GM12878 (cell line): ENCODE results near the gene NOM1. TPM values are rescaled to one million over a fixed set of nuclear protein-coding genes. Genes with fewer than 3 reads are reported as not detected.

ENCODE experiments used
- ATAC-seq: fragments of 200-7000 bp; cut with Tn5 transposase; 3 replicates; pipeline ENCODE4 v1.9.1; 2020; ENCODE audit warnings: mild to moderate bottlenecking, moderate library complexity
- BruUV-seq: library from RNA; stranded (reverse); fragments of 400-500 nt; replicated peaks from 2 replicates; lab custom pipeline; 2021; lab: Mats Ljungman, UMichigan
- CTCF ChIA-PET: fragments of 300-600 bp; sonication (Branson Sonifier 250); formaldehyde crosslinking; extraction: SDS; loops from one replicate; lab custom pipeline; 2021; ENCODE audit warnings: inconsistent platforms; lab: Yijun Ruan, JAX
- POLR2A ChIA-PET: fragments of 350-600 bp; formaldehyde crosslinking; extraction: SDS; loops from one replicate; lab custom pipeline; 2021; ENCODE audit warnings: inconsistent platforms; lab: Charles Lee
- RAD21 ChIA-PET: fragments of 300-600 bp; sonication (Branson Sonifier 250); formaldehyde crosslinking; loops from one replicate; lab custom pipeline; 2023; ENCODE audit warnings: antibody characterized with exemption; ENCODE audit not compliant: unreplicated experiment; lab: Charles Lee
- SMC1A ChIA-PET: fragments of 300-600 bp; sonication (Branson Sonifier 250); formaldehyde crosslinking; loops from one replicate; lab custom pipeline; 2023; ENCODE audit not compliant: unreplicated experiment, uncharacterized antibody; lab: Charles Lee
- DNase-seq: peaks from one replicate; pipeline ENCODE4 v3.0.0-alpha.2; 2011; ENCODE audit warnings: low read depth, low spot score
- FAIRE-seq: peaks from 3 replicates; lab custom pipeline; 2011; peaks lifted over from hg19 to GRCh38; lab: Jason Lieb, UNC
- H2AFZ ChIP-seq: 2 replicates; pipeline ENCODE4 v1.6.0; 2011; ENCODE audit warnings: low read depth, low read length, control low read depth; ENCODE audit not compliant: control insufficient read depth
- H3K27ac ChIP-seq: 2 replicates; pipeline ENCODE4 v1.5.1; 2011; ENCODE audit warnings: control low read depth; ENCODE audit not compliant: control insufficient read depth, insufficient read depth
- H3K27me3 ChIP-seq, 2 experiments: replicated peaks in 1 of 2; 2 replicates each; pipeline versions ENCODE4 v1.6.0 to v1.6.1; 2011; ENCODE audit warnings: low read length in 1 of 2; ENCODE audit not compliant: control insufficient read depth in 2 of 2, insufficient read depth in 2 of 2
- H3K36me3 ChIP-seq, 2 experiments: 2 replicates each; pipeline ENCODE4 v1.5.1; 2011; ENCODE audit warnings: low read length in 1 of 2; ENCODE audit not compliant: control insufficient read depth in 2 of 2, insufficient read depth in 2 of 2
- H3K4me1 ChIP-seq: 2 replicates; pipeline ENCODE4 v1.6.1; 2011; ENCODE audit warnings: mild to moderate bottlenecking, low read length, moderate library complexity, mixed read lengths; ENCODE audit not compliant: control insufficient read depth, insufficient read depth
- H3K4me2 ChIP-seq: 2 replicates; pipeline ENCODE4 v1.6.0; 2011; ENCODE audit warnings: control low read depth; ENCODE audit not compliant: control insufficient read depth, insufficient read depth
- H3K4me3 ChIP-seq: fragments of 200-600 bp; sonication (generic); 2 replicates; pipeline ENCODE4 v1.5.1; 2016
- H3K79me2 ChIP-seq: 2 replicates; pipeline ENCODE4 v1.6.0; 2011; ENCODE audit warnings: low read length; ENCODE audit not compliant: control insufficient read depth, insufficient read depth
- H3K9ac ChIP-seq: 2 replicates; pipeline ENCODE4 v1.8.0; 2011; ENCODE audit warnings: low read length, control low read depth, mixed read lengths; ENCODE audit not compliant: control insufficient read depth, insufficient read depth
- H3K9me3 ChIP-seq: replicated peaks from 3 replicates; pipeline ENCODE4 v1.5.1; 2011; ENCODE audit warnings: mild to moderate bottlenecking, low read length; ENCODE audit not compliant: control insufficient read depth, insufficient read depth
- H4K20me1 ChIP-seq: 2 replicates; pipeline ENCODE4 v1.6.0; 2011; ENCODE audit not compliant: control insufficient read depth, insufficient read depth
- CHD4 ChIP-seq: fragments of 200-600 bp; sonication (generic); IDR thresholded peaks from 2 replicates; pipeline ENCODE4 v1.6.1; 2016; ENCODE audit warnings: mild to moderate bottlenecking
- ETV6 ChIP-seq, 2 experiments: fragments of 450-650 bp in 1 of 2; IDR thresholded peaks in 1 of 2; conservative IDR thresholded peaks in 1 of 2; 2 replicates each; pipeline ENCODE4 v1.6.1; 2014; ENCODE audit warnings: antibody characterized with exemption in 1 of 2, borderline replicate concordance in 1 of 2, low read depth in 1 of 2, mild to moderate bottlenecking in 1 of 2, moderate library complexity in 1 of 2
- EZH2 ChIP-seq: IDR thresholded peaks from 2 replicates; pipeline ENCODE4 v1.6.1; 2012; ENCODE audit warnings: low read depth, mild to moderate bottlenecking, control low read depth, inconsistent platforms, low read length, borderline replicate concordance; ENCODE audit not compliant: control insufficient read depth
- GATAD2B ChIP-seq: fragments of 450-650 bp; conservative IDR thresholded peaks from 2 replicates; pipeline ENCODE4 v1.6.1; 2017; ENCODE audit warnings: low read depth, mild to moderate bottlenecking, moderate library complexity
- MAX ChIP-seq: IDR thresholded peaks from 2 replicates; pipeline ENCODE4 v1.6.1; 2012; ENCODE audit warnings: low read depth, low read length, improper control_type of control experiment
- MTA3 ChIP-seq: IDR thresholded peaks from 2 replicates; pipeline ENCODE4 v1.6.1; 2012; ENCODE audit warnings: low read length, inconsistent platforms, borderline replicate concordance
- MXI1 ChIP-seq: fragments of 150-350 bp; IDR thresholded peaks from 2 replicates; pipeline ENCODE4 v1.6.1; 2011; ENCODE audit warnings: low read depth, mild to moderate bottlenecking, inconsistent platforms, low read length, improper control_type of control experiment
- NFYA ChIP-seq: IDR thresholded peaks from 2 replicates; pipeline ENCODE4 v1.6.1; 2011; ENCODE audit warnings: low read depth, mild to moderate bottlenecking, low read length, improper control_type of control experiment, borderline replicate concordance
- NKRF ChIP-seq: fragments of 450-650 bp; conservative IDR thresholded peaks from 2 replicates; pipeline ENCODE4 v1.6.1; 2017; ENCODE audit warnings: mild to moderate bottlenecking, moderate library complexity
- RAD21 ChIP-seq: IDR thresholded peaks from 2 replicates; pipeline ENCODE4 v1.6.1; 2011; ENCODE audit warnings: mild to moderate bottlenecking, low read depth, low read length, moderate library complexity; ENCODE audit not compliant: insufficient read depth
- REST ChIP-seq: IDR thresholded peaks from 2 replicates; pipeline ENCODE4 v1.6.1; 2012; ENCODE audit warnings: mild to moderate bottlenecking, low read depth, low read length
- RFX5 ChIP-seq: IDR thresholded peaks from 2 replicates; pipeline ENCODE4 v1.6.1; 2011; ENCODE audit warnings: low read depth, low read length, improper control_type of control experiment
- SIX5 ChIP-seq: IDR thresholded peaks from 2 replicates; pipeline ENCODE4 v1.6.1; 2011; ENCODE audit warnings: mild to moderate bottlenecking, low read depth, low read length, moderate library complexity; ENCODE audit not compliant: severe bottlenecking
- SMAD5 ChIP-seq: IDR thresholded peaks from 2 replicates; pipeline ENCODE4 v1.6.1; 2016; ENCODE audit warnings: antibody characterized with exemption, low read depth
- TAF1 ChIP-seq: IDR thresholded peaks from 2 replicates; pipeline ENCODE4 v1.6.1; 2011; ENCODE audit warnings: mild to moderate bottlenecking, low read depth, low read length, borderline replicate concordance
- TCF12 ChIP-seq: IDR thresholded peaks from 2 replicates; pipeline ENCODE4 v1.6.1; 2011; ENCODE audit warnings: low read depth, mild to moderate bottlenecking, low read length
- USF1 ChIP-seq: IDR thresholded peaks from 2 replicates; pipeline ENCODE4 v1.6.1; 2011; ENCODE audit warnings: borderline replicate concordance, low read depth, mild to moderate bottlenecking, moderate library complexity, mixed read lengths, low read length; ENCODE audit not compliant: insufficient read depth; ENCODE audit errors: extremely low read length
- ZSCAN29 ChIP-seq: fragments of 450-650 bp; IDR thresholded peaks from 2 replicates; pipeline ENCODE4 v1.6.1; 2017; ENCODE audit warnings: mild to moderate bottlenecking, moderate library complexity
- WGBS: methylation state at CpG from one replicate; pipeline ENCODE4 v1.1.6; 2016; ENCODE audit warnings: low lambda C conversion rate; ENCODE audit not compliant: insufficient replicate concordance, insufficient coverage; ENCODE audit errors: missing lambda C conversion rate; 5-methylcytosine and 5-hydroxymethylcytosine counted together
- in situ Hi-C: fragments of 300-500 bp; cut with MboI; formaldehyde crosslinking; loops from 9 replicates; pipeline ENCODE4 v1.14.3; 2018; ENCODE audit warnings: mixed read lengths
- intact Hi-C: fragments of 100-400 bp; cut with micrococcal nuclease; formaldehyde crosslinking; loops from one replicate; pipeline ENCODE4 v1.14.2; 2022; ENCODE audit not compliant: unreplicated experiment
- polyA plus RNA-seq, 11 experiments: library from polyadenylated mRNA; depleted of rRNA in 4 of 11; unstranded in 6 of 11; stranded (reverse) in 5 of 11; fragments of >200 nt; fragmentation: Nextera tagmentation in 4 of 11; fragmentation: Illumina TruSeq in 1 of 11; extraction: Ambion mirVana in 4 of 11; extraction: Trizol in 1 of 11; gene quantifications; 1 replicate in 1 of 11; 2 replicates in 10 of 11; pipeline versions ENCODE4 v1.2.1 to v1.2.3, GENCODE V29; 2011 to 2016; ENCODE audit warnings: inconsistent platforms in 2 of 11, missing spikeins in 2 of 11, low read depth in 1 of 11
- total RNA-seq, 4 experiments: library from RNA; depleted of rRNA in 3 of 4; stranded (reverse); fragments of >200 nt in 3 of 4; fragmentation: Illumina TruSeq in 1 of 4; extraction: Trizol in 1 of 4; gene quantifications; 2 replicates each; pipeline versions ENCODE4 v1.2.1 to v1.2.3, GENCODE V29; 2013 to 2021

NOM1 gene
- total and polyA plus RNA-seq, 10 of the 15 experiments (the other 5 are each of a cell fraction or from before 2014, with no cell fraction given) = 2.9 to 21.3 (median 17.8) TPM

- Histone ChIP-seq H3K9ac (no peak overlapping the region), H3K4me1 (no peaks in the 10 kb centered on the region), H4K20me1 (no peaks in the 10 kb centered on the region), H3K27me3 (no peaks in the 10 kb centered on the region), H3K36me3 (no peaks in the 10 kb centered on the region), H2AFZ (no peak overlapping the region), H3K4me3 (no peak overlapping the region), H3K27ac (no peak overlapping the region), H3K79me2 (no peaks in the 10 kb centered on the region), H3K9me3 (no peaks in the 10 kb centered on the region; the same call in 1 of the 3 replicates), H3K4me2 (no peak overlapping the region)
- POLR2A ChIA-PET = no interaction called here
- SMC1A ChIA-PET = interaction anchor here (0.9 kb wide), 1 partner anchor 10 kb away, joined by 3 read pairs; no protein-coding TSS in a partner anchor
- in situ Hi-C loops (no loop called here), intact Hi-C loops (no loop called here)
- RAD21 ChIA-PET = no interaction called here
- no TSS peak for BruUV-seq
- WGBS = 90% methylated on average over 1 of the region's 1 CpG
- ATAC-seq (no peak), DNase-seq (no peak), FAIRE-seq (no peak)
- CTCF ChIA-PET = interaction anchor here (1.0 kb wide), 1 partner anchor 295 kb away, joined by 3 read pairs; no protein-coding TSS in a partner anchor
- TF ChIP-seq MXI1 (no peak), MTA3 (no peak), NKRF (no peak), RFX5 (no peak), GATAD2B (no peak), USF1 (no peak), EZH2 (no peak), TCF12 (no peak), NFYA (no peak), ETV6 (conservative IDR thresholded peaks at IDR 0.05 in 1 of 2, IDR thresholded peaks at IDR 0.05 in 1 of 2; ENCODE audit: borderline replicate concordance in 1 of 2, low read depth in 1 of 2) (no peak), TAF1 (no peak), SIX5 (no peak), MAX (no peak), ZSCAN29 (no peak), SMAD5 (no peak), REST (no peak), RAD21 (no peak), CHD4 (no peak)
Observed at GRCh38 chr7:156979007-156979606, 29.6 kb downstream of the NOM1 start.
